Measurements from ENCODE around the gene GALNT18. TPM values are rescaled to one million over a fixed set of nuclear protein-coding genes. Genes with fewer than 3 reads are reported as not detected.

Gene GALNT18
- total and polyA plus RNA-seq, 2 of the 4 experiments (the other 2 are of a cell fraction) = 9.5 to 11.3 TPM

- no peak overlapping the region for H3K27ac ChIP-seq (ENCODE audit: insufficient read depth, low read length)
- ATAC-seq (ENCODE audit: low read depth) (no peak), DNase-seq (no peak)
- peaks cover 4% of the 10 kb centered on the region for H3K27me3 ChIP-seq (ENCODE audit: control insufficient read depth, insufficient read depth, low read length)
- intact Hi-C loops (cut with micrococcal nuclease) (no loop called here), in situ Hi-C loops (cut with MboI; ENCODE audit: low sequenced_read_pairs) (no loop called here), dilution Hi-C loops (cut with HindIII; ENCODE audit: low sequenced_read_pairs, unreplicated experiment) (no loop called here)
- no peak overlapping the region for H3K4me3 ChIP-seq (ENCODE audit: insufficient read depth, low read depth, low read length)
- no peak overlapping the region for H2BK15ac ChIP-seq (ENCODE audit: low read depth, low read length)
- H2BK20ac ChIP-seq (ENCODE audit: low read depth, low read length) = no peak overlapping the region
- WGBS, 2 experiments (ENCODE audit: extremely low coverage in 2 of 2, insufficient read length in 1 of 2) = 33% methylated on average over 1 of the region's 1 CpG; no CpG with 5 or more reads in 1 of the 2 experiments
- H2BK5ac ChIP-seq (ENCODE audit: low read depth, low read length, poor library complexity, severe bottlenecking) = no peak overlapping the region
- no peak overlapping the region for H4K8ac ChIP-seq (ENCODE audit: low read depth in 2 of 2, low read length in 2 of 2)
- no peaks in the 10 kb centered on the region for H3K79me1 ChIP-seq (ENCODE audit: low read depth in 1 of 2, low read length in 2 of 2)
- no peak overlapping the region for H4K5ac ChIP-seq (ENCODE audit: low read depth, low read length)
- ChIA-PET CTCF (interaction anchor here (1.3 kb wide), 1 partner anchor 8 kb away, joined by 3 read pairs; no protein-coding TSS in a partner anchor), POLR2A (ENCODE audit: unreplicated experiment) (no interaction called here)
- no peaks in the 10 kb centered on the region for H3K9me1 ChIP-seq (ENCODE audit: insufficient read depth, low read length)
- H3K9ac ChIP-seq (ENCODE audit: low read depth, low read length) = no peak overlapping the region
- BruUV-seq (replicated peaks) = no TSS peak
- H3K14ac ChIP-seq (replicated peaks; ENCODE audit: low read depth, low read length) = no peak overlapping the region
- TF ChIP-seq ELK1 (IDR thresholded peaks at IDR 0.05; ENCODE audit: borderline replicate concordance, low read depth, low read length) = no peak
- no peaks in the 10 kb centered on the region for H3K36me3 ChIP-seq (ENCODE audit: control insufficient read depth, insufficient read depth, low read length)
- H3K9me3 ChIP-seq (ENCODE audit: control insufficient read depth, insufficient read depth, low read length) = no peaks in the 10 kb centered on the region
- H2AK9ac ChIP-seq (replicated peaks; ENCODE audit: low read depth, low read length, poor library complexity) = no peak overlapping the region
- H4K91ac ChIP-seq (ENCODE audit: insufficient read depth, low read depth, low read length) = no peak overlapping the region
- no peak overlapping the region for H3K56ac ChIP-seq (ENCODE audit: extremely low read depth, insufficient read depth, low read length)
- H3K4me2 ChIP-seq (ENCODE audit: low read depth, low read length) = no peak overlapping the region
- H3K4me1 ChIP-seq (ENCODE audit: control insufficient read depth, insufficient read depth, low read length) = no peaks in the 10 kb centered on the region
- no peaks in the 10 kb centered on the region for H4K20me1 ChIP-seq (ENCODE audit: insufficient read depth, low read length)
- no peak overlapping the region for H2AK5ac ChIP-seq (ENCODE audit: low read depth, low read length)
- no peak overlapping the region for H3K4ac ChIP-seq (ENCODE audit: low read depth, low read length)
- no peak overlapping the region for H3K23ac ChIP-seq (ENCODE audit: low read depth, low read length)
- H3K18ac ChIP-seq (ENCODE audit: low read depth, low read length) = no peak overlapping the region
- H2BK120ac ChIP-seq (ENCODE audit: low read depth, low read length) = no peak overlapping the region
- H2AFZ ChIP-seq (replicated peaks; ENCODE audit: low read length, poor library complexity) = no peak overlapping the region
Observed at GRCh38 chr11:11528986-11529385, 92.8 kb downstream of the GALNT18 start.

All from IMR-90 (cell line).